ENCODE measurements around the gene TEP1. TPM values are rescaled to one million over a fixed set of nuclear protein-coding genes. Genes with fewer than 3 reads are reported as not detected.
A peak's percentile ranks its signal among the peaks of the same experiment; 100 is the strongest.

Gene TEP1
- total and polyA plus RNA-seq, 12 donors, result 5.6 to 17.8 (median 8.6) TPM

- 3 to 4% methylated on average over 7 of the region's 7 CpGs for WGBS, 2 donors
- Histone ChIP-seq H3K27me3 (no peaks in the 10 kb centered on the region), H3K27ac (peak overlapping the region in 9 of 10 donors; percentile 85 to 98 (median 95)), H3K4me3 (peak overlapping the region; percentile 63 to 92 (median 75)), H3K36me3 (peaks cover 0 to 19% (median 10%) of the 10 kb centered on the region in 9 donors), H3K4me1 (peaks cover 0 to 35% (median 13%) of the 10 kb centered on the region in 9 donors), H3K9me3 (no peaks in the 10 kb centered on the region)
- intact Hi-C loops (cut with DNase I), result loop anchor here in 8 of 10 donors (2.0 to 10.0 kb wide), 11 partner anchors 40 to 272 kb away; partner anchors contain the start of genes PARP2 (in 5 of the 8), RNASE4 (in 4 of the 8), ANG (in 2 of the 8) and APEX1 (in 1 of the 8)
- DNase-seq, result no peak
- TF ChIP-seq, protein P1, sequence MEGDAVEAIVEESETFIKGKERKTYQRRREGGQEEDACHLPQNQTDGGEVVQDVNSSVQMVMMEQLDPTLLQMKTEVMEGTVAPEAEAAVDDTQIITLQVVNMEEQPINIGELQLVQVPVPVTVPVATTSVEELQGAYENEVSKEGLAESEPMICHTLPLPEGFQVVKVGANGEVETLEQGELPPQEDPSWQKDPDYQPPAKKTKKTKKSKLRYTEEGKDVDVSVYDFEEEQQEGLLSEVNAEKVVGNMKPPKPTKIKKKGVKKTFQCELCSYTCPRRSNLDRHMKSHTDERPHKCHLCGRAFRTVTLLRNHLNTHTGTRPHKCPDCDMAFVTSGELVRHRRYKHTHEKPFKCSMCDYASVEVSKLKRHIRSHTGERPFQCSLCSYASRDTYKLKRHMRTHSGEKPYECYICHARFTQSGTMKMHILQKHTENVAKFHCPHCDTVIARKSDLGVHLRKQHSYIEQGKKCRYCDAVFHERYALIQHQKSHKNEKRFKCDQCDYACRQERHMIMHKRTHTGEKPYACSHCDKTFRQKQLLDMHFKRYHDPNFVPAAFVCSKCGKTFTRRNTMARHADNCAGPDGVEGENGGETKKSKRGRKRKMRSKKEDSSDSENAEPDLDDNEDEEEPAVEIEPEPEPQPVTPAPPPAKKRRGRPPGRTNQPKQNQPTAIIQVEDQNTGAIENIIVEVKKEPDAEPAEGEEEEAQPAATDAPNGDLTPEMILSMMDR (IDR thresholded peaks at IDR 0.05), result no peak
- ATAC-seq, result peak in 3 of 8 donors; percentile 4 to 15 (median 4)
Measured at GRCh38 chr14:20412411-20412810, 890 bp downstream of the TEP1 start.

DNA sequence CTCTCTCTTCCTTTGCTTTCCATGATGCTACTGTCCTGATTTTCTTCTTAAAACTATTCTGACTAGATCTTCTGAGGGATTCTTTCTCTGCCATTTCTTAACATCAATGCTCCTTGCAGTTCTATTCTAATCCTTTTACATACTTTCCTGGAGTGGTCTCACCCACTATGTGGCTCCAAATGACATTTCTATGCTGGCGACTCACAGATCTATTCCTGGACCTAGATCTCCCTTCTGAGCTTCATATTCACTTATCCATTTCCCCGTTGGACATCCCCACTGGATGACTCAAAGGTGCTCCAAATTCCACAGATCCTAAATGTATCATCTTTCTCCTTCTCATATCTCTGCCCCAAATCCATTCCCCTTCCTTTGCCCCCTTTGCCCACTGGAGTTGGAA is 4.1 kb downstream of the TEP1 start:
- DNase-seq (no peak), ATAC-seq (no peak)
- H3K27ac ChIP-seq, result peak overlapping the region in 1 of 10 donors; percentile 3
- 44 to 55% methylated on average over 2 of the region's 2 CpGs for WGBS, 2 donors
- intact Hi-C loops (cut with DNase I), result no loop called here
- TF ChIP-seq, protein P1 (IDR thresholded peaks at IDR 0.05), result no peak
- no peak overlapping the region for H3K4me3 ChIP-seq
- H3K4me1 ChIP-seq, result peaks cover 0 to 27% (median 13%) of the 10 kb centered on the region in 9 donors
- H3K36me3 ChIP-seq, result peaks cover 0 to 51% (median 20%) of the 10 kb centered on the region in 9 donors
- no peaks in the 10 kb centered on the region for H3K27me3 ChIP-seq
- H3K9me3 ChIP-seq, result no peaks in the 10 kb centered on the region

- Histone ChIP-seq H3K27ac (no peak overlapping the region), H3K36me3 (peaks cover 0 to 100% (median 44%) of the 10 kb centered on the region in 9 donors), H3K27me3 (no peaks in the 10 kb centered on the region), H3K4me1 (peaks cover 0 to 1% (median 0%) of the 10 kb centered on the region in 9 donors), H3K4me3 (no peak overlapping the region), H3K9me3 (no peaks in the 10 kb centered on the region)
- TF ChIP-seq, protein P1 (IDR thresholded peaks at IDR 0.05), result no peak
- DNase-seq, result no peak
- 82 to 84% methylated on average over 11 of the region's 11 CpGs for WGBS, 2 donors
- ATAC-seq, result no peak
- intact Hi-C loops (cut with DNase I), result no loop called here
Measured at GRCh38 chr14:20403521-20403920, 9.8 kb downstream of the TEP1 start.

- TF ChIP-seq, protein P1 (IDR thresholded peaks at IDR 0.05), result no peak
Measured at GRCh38 chr14:20400965-20401593, 12.2 kb downstream of the TEP1 start.

More at GRCh38 chr14:20400965-20401593, 12.2 kb downstream of the TEP1 start:
- Histone ChIP-seq H3K4me1 (no peaks in the 10 kb centered on the region), H3K36me3 (peaks cover 0 to 100% (median 33%) of the 10 kb centered on the region in 9 donors), H3K4me3 (no peak overlapping the region), H3K27ac (no peak overlapping the region), H3K9me3 (no peaks in the 10 kb centered on the region), H3K27me3 (no peaks in the 10 kb centered on the region)
- no peak for ATAC-seq
- WGBS, 2 donors, result 94 to 96% methylated on average over 10 of the region's 10 CpGs
- intact Hi-C loops (cut with DNase I), result no loop called here
- DNase-seq, result no peak

All from heart right ventricle (tissue), 16 donors.